Psoas muscle (tissue), 8 donors: ENCODE results near the gene PACC1. TPM values are rescaled to one million over a fixed set of nuclear protein-coding genes. Genes with fewer than 3 reads are reported as not detected.
A peak's percentile ranks its signal among the peaks of the same experiment; 100 is the strongest.

ENCODE experiments used
- ATAC-seq, 4 donors: fragments of 200-7000 bp; cut with Tn5 transposase; one replicate each; pipeline ENCODE4 v1.9.1; 2020; ENCODE audit warnings: moderate library complexity in 3 of 4, mild to moderate bottlenecking in 2 of 4
- DNase-seq, 2 donors: peaks; one replicate each; pipeline ENCODE4 v3.0.0-alpha.2; 2020
- H3K27ac ChIP-seq: fragments of 200-600 bp; one replicate; pipeline ENCODE4 v1.8.0; 2022
- H3K27me3 ChIP-seq, 3 donors: fragments of 200-600 bp in 1 of 3; one replicate each; pipeline versions ENCODE4 v1.6.1 to v1.8.0; 2013 to 2022; ENCODE audit warnings: low read length in 2 of 3, mild to moderate bottlenecking in 2 of 3, moderate library complexity in 1 of 3; ENCODE audit not compliant: insufficient read depth in 3 of 3
- H3K36me3 ChIP-seq, 2 donors: fragments of 200-600 bp in 1 of 2; one replicate each; pipeline versions ENCODE4 v1.6.1 to v1.8.0; 2013 to 2022; ENCODE audit warnings: low read depth in 1 of 2, mild to moderate bottlenecking in 1 of 2, moderate library complexity in 1 of 2; ENCODE audit not compliant: insufficient read depth in 1 of 2
- H3K4me1 ChIP-seq: fragments of 200-600 bp; one replicate; pipeline ENCODE4 v1.8.0; 2022
- H3K4me3 ChIP-seq: fragments of 200-600 bp; one replicate; pipeline ENCODE4 v1.8.0; 2022; ENCODE audit warnings: mild to moderate bottlenecking
- H3K9me3 ChIP-seq: fragments of 200-600 bp; one replicate; pipeline ENCODE4 v1.8.0; 2022
- WGBS, 3 donors: extraction: QIAGEN DNeasy Blood & Tissue Kit; methylation state at CpG; one replicate each; pipeline versions ENCODE4 v1.1.6 to v1.1.7; 2013; 5-methylcytosine and 5-hydroxymethylcytosine counted together
- intact Hi-C, 2 donors: fragments of 100-400 bp; cut with DNase I; formaldehyde crosslinking; loops; one replicate each; pipeline versions ENCODE4 v1.11.0 to v1.14.2; 2022
- polyA plus RNA-seq, 3 donors: library from polyadenylated mRNA; stranded (reverse); fragments of 200-250 nt; gene quantifications; one replicate each; pipeline ENCODE4 v1.2.3, GENCODE V29; 2013
- total RNA-seq, 4 donors: library from RNA; stranded (reverse); fragmentation: NEBNext Ultra II Directional in 2 of 4; extraction: Animal tissue kit (Norgen Biotek cat#: 25700) in 2 of 4; gene quantifications; one replicate each; pipeline versions ENCODE4 v1.2.1 to v1.2.4, GENCODE V29; 2021 to 2023
- TF ChIP-seq, protein P1 (sequence below): fragments of 200-600 bp; IDR thresholded peaks from one replicate; pipeline ENCODE4 v1.8.0; 2022; ENCODE audit warnings: antibody characterized with exemption
- donor health status: healthy with polysubstance abuse.
- donor health status: DM: no; HTN: no; CAD: no; lungs with moderate emphysema.
- donor health status: Bipolar disorder and iron deficiency.
- donor health status: healthy.
- donor health status: DM: yes; HTN: yes; CAD: no.
- donor health status: DM: no; HTN: no; CAD: no.
- donor health status: DM: no; HTN: no; CAD: no.
- donor health status: DM: yes; HTN: yes; CAD: no.

Gene PACC1
- total and polyA plus RNA-seq, 7 donors: 1.1 to 5.6 (median 2.3) TPM

DNA sequence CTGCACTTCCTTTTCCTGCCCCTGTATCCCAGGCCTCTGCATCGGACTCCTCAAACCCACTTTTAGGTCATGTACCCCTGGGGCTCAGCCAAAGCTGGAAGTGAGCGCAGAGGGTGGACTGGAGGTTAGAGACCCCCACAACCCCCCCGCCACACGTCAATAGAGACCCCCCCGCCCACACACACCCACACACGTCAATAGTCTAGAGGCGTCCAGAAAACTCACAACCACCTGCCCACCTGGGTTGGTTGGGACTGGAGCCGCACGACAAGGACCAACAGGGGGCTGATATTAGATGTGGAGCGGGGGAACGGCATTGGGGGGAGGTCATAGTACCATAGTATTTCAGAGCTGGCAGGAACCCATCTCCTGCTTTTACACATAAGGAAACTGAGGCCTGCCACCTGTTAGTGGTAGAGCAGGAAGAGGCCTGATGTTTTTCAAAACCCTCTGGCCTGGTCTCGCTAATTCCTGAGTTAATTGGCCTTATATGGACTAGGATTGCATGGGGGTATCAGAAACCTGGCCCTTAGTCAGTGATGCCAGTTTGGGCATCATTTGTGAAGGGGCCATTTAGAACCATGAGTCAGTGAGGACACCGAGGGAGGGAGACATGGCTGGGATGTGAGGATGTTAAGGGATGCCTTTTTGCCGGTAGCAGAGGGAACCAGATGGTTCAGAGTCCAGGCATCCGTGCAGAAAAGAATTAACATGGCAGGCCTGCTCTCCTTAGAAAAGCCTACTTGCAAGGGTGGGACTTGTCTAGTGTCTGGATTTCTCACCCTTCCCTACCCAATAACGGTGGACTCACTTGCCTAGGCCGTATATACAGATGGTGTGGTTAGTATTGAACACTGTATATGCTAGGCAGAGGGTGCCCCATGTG, 19.1 kb upstream of the PACC1 start:
- TF ChIP-seq, protein P1, sequence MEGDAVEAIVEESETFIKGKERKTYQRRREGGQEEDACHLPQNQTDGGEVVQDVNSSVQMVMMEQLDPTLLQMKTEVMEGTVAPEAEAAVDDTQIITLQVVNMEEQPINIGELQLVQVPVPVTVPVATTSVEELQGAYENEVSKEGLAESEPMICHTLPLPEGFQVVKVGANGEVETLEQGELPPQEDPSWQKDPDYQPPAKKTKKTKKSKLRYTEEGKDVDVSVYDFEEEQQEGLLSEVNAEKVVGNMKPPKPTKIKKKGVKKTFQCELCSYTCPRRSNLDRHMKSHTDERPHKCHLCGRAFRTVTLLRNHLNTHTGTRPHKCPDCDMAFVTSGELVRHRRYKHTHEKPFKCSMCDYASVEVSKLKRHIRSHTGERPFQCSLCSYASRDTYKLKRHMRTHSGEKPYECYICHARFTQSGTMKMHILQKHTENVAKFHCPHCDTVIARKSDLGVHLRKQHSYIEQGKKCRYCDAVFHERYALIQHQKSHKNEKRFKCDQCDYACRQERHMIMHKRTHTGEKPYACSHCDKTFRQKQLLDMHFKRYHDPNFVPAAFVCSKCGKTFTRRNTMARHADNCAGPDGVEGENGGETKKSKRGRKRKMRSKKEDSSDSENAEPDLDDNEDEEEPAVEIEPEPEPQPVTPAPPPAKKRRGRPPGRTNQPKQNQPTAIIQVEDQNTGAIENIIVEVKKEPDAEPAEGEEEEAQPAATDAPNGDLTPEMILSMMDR: no peak
- ATAC-seq: peak in 1 of 4 donors; percentile 23
- 42 to 48% (median 48%) methylated on average over 17 of the region's 17 CpGs for WGBS, 3 donors
- Histone ChIP-seq H3K36me3 (no peaks in the 10 kb centered on the region), H3K4me3 (peak overlapping the region; percentile 90), H3K27ac (peak overlapping the region; percentile 79), H3K4me1 (peaks cover 11% of the 10 kb centered on the region), H3K27me3 (no peaks in the 10 kb centered on the region), H3K9me3 (no peaks in the 10 kb centered on the region)
- no peak for DNase-seq
- intact Hi-C loops: loop anchor here in 1 of 2 donors (10.0 kb wide), 1 partner anchor 399 kb away; the partner anchor contains the start of genes DTL and INTS7

DNA sequence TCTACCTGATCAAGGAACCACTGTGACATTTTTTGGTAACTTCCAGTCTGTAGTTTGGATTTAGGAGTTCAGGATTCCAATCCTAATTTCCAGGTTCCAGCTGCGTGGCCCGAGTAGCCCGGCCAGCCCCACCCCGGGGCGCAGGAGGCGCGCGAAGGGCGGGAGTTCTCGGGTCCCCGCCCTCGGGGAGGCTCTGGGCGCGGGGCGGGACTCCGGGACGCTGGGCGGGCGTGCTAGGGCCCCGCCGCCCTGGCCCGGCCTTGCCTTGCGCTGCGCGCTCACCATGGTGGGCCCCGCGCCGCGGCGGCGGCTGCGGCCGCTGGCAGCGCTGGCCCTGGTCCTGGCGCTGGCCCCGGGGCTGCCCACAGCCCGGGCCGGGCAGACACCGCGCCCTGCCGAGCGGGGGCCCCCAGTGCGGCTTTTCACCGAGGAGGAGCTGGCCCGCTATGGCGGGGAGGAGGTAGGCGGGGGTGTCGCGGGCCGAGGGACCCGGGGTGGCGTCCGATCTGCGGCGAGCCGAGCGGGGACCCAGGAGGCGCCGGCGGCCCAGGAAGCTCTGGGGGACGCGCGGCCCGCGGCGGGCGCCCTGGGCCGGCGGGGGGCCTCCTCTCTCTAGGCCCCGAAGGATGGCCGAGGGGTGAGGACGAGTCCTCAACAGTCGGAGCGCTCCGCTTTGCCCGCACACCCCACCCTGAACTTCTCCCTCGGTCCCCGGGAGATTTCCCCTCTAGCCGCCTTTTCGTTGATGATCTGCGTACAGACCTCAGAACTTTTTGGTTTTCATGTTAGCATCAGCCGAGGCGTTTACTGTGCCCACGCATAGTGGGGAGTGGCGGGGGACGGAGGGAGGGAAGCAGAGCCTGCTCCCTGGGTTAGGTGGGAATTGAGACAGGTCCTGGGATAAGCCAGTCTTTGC, 18.2 kb upstream of the PACC1 start, which contains the start of gene NENF:
TSS of gene NENF (plus strand) at position 260 of the 916 bp plus-strand sequence. CDS start at position 284, 24 bp downstream.
- Histone ChIP-seq H3K27me3 (no peaks in the 10 kb centered on the region), H3K27ac (peak within 1 kb of the TSS; percentile 79), H3K36me3 (no peaks in the 10 kb centered on the region), H3K4me1 (peaks cover 11% of the 10 kb centered on the region), H3K9me3 (no peaks in the 10 kb centered on the region), H3K4me3 (peak within 1 kb of the TSS; percentile 90)
- TF ChIP-seq, protein P1: no peak
- intact Hi-C loops: loop anchor here in 1 of 2 donors (10.0 kb wide), 1 partner anchor 398 kb away; the partner anchor contains the start of genes DTL and INTS7
- DNase-seq (peak; percentile 89 to 90), ATAC-seq (peak; percentile 96 to 98 (median 98))
- 1 to 2% (median 2%) methylated on average over 37 to 86 of the region's 86 CpGs for WGBS, 3 donors

DNA sequence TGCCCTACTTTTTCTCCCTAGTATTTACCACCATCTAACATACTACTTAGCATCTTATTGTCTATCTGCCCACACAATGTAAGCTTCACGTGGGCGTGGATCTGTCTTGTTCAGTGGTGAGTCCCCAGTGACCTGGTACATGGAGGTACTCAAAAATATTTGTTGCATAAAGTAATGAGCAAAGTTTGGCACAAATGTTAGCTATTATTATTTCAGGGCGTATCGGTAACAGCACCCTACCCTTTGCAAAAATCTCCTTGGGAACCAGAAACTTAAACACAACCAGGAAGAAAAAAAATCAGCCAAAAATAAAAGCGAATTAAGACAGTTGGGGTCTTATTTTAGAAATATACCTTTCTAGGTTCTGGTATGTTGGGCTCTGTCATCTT, 17.6 kb upstream of the PACC1 start:
- Histone ChIP-seq H3K4me1 (peaks cover 11% of the 10 kb centered on the region), H3K27me3 (no peaks in the 10 kb centered on the region), H3K9me3 (no peaks in the 10 kb centered on the region), H3K27ac (peak overlapping the region; percentile 79), H3K4me3 (peak overlapping the region; percentile 90), H3K36me3 (no peaks in the 10 kb centered on the region)
- intact Hi-C loops: loop anchor here in 1 of 2 donors (10.0 kb wide), 1 partner anchor 397 kb away; the partner anchor contains the start of genes DTL and INTS7
- ATAC-seq: no peak
- TF ChIP-seq, protein P1: no peak
- 15 to 22% (median 17%) methylated on average over 5 of the region's 5 CpGs for WGBS, 3 donors
- DNase-seq: no peak

DNA sequence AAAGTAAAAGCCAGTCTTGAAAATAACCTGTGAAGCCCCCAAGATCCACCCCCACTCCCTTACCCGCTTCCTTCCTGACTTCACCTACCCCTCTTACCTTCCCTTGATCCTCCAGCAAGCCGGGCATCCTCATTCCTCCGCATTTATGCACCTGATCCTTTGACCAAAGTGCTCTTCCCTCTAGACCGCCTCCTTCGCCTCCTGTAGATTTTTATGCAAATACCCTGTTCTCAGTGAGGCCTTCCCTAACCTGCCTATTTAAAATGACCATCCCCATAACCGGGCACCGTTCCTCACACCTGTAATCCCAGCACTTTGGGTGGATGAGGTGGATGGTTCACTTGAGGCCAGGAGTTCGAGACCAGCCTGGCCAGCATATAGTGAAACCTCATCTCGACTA, 17.0 kb upstream of the PACC1 start:
- ATAC-seq: no peak
- TF ChIP-seq, protein P1: no peak
- intact Hi-C loops: loop anchor here in 1 of 2 donors (10.0 kb wide), 1 partner anchor 397 kb away; the partner anchor contains the start of genes DTL and INTS7
- Histone ChIP-seq H3K36me3 (no peaks in the 10 kb centered on the region), H3K9me3 (no peaks in the 10 kb centered on the region), H3K27ac (no peak overlapping the region), H3K4me3 (no peak overlapping the region), H3K27me3 (no peaks in the 10 kb centered on the region), H3K4me1 (peaks cover 11% of the 10 kb centered on the region)
- DNase-seq: no peak
- WGBS, 3 donors: 91 to 96% (median 92%) methylated on average over 9 of the region's 9 CpGs
